HG02642 (cell line): Measurements from ENCODE around the gene POTEI.
A peak's percentile ranks its signal among the peaks of the same experiment; 100 is the strongest.
"Not testable (repeated sequence)": the region's sequence is repeated elsewhere in the genome, so short reads cannot be mapped to it uniquely, and the experiment has no call there.

Source experiments
- ATAC-seq: cut with Tn5 transposase; IDR thresholded peaks from one replicate; pipeline ENCODE4 v1.9.1; 2021; ENCODE audit warnings: mild to moderate bottlenecking; ENCODE audit not compliant: unreplicated experiment, poor library complexity

The POTEI gene

GRCh38 chr2:130509228-130509627 is at the start of gene POTEI:
Gene POTEI (minus strand): TSS chr2:130509328. CDS start chr2:130509235, 93 bp downstream.
- ATAC-seq = not testable (repeated sequence)

- not testable (repeated sequence) for ATAC-seq
Measured at GRCh38 chr2:130556441-130556840, 47.3 kb upstream of the POTEI start.

- not testable (repeated sequence) for ATAC-seq
Measured at GRCh38 chr2:130554178-130554577, 45.0 kb upstream of the POTEI start.

- not testable (repeated sequence) for ATAC-seq
Measured at GRCh38 chr2:130549475-130549874, 40.3 kb upstream of the POTEI start.

GRCh38 chr2:130548418-130548817 is 39.3 kb upstream of the POTEI start:
- not testable (repeated sequence) for ATAC-seq

GRCh38 chr2:130544978-130545377 is 35.9 kb upstream of the POTEI start:
- not testable (repeated sequence) for ATAC-seq

GRCh38 chr2:130543785-130544528 is 34.8 kb upstream of the POTEI start:
- ATAC-seq = not testable (repeated sequence)

GRCh38 chr2:130542789-130543188 is 33.7 kb upstream of the POTEI start:
- not testable (repeated sequence) for ATAC-seq

GRCh38 chr2:130538271-130538670 is 29.1 kb upstream of the POTEI start:
- ATAC-seq = not testable (repeated sequence)

GRCh38 chr2:130536654-130537053 is 27.5 kb upstream of the POTEI start:
- not testable (repeated sequence) for ATAC-seq

GRCh38 chr2:130531672-130532071 is 22.5 kb upstream of the POTEI start:
- peak; percentile 27 for ATAC-seq

GRCh38 chr2:130531225-130531624 is 22.1 kb upstream of the POTEI start:
- ATAC-seq = peak; percentile 76

- not testable (repeated sequence) for ATAC-seq
Measured at GRCh38 chr2:130530212-130530611, 21.1 kb upstream of the POTEI start.

- not testable (repeated sequence) for ATAC-seq
Measured at GRCh38 chr2:130529545-130529944, 20.4 kb upstream of the POTEI start.

- ATAC-seq = not testable (repeated sequence)
Measured at GRCh38 chr2:130527365-130527967, 18.3 kb upstream of the POTEI start.

GRCh38 chr2:130522390-130522789 is 13.3 kb upstream of the POTEI start:
- ATAC-seq = not testable (repeated sequence)

GRCh38 chr2:130520992-130521391 is 11.9 kb upstream of the POTEI start, which contains the start of gene CFC1B:
Gene CFC1B (plus strand): TSS chr2:130521222. CDS start chr2:130521485, 263 bp downstream.
- ATAC-seq = not testable (repeated sequence)

- ATAC-seq = not testable (repeated sequence)
Measured at GRCh38 chr2:130518516-130519106, 9.5 kb upstream of the POTEI start.

GRCh38 chr2:130511747-130512451 is 2.8 kb upstream of the POTEI start:
- not testable (repeated sequence) for ATAC-seq
